Activated CD4-positive, alpha-beta T cell treated with anti-CD3 and anti-CD28 coated beads, Interleukin-2, amount 10 ng/mL, durations not matched to agents 7 days and 5 days (primary cell): Measurements from ENCODE around the gene MAMDC2. TPM values are rescaled to one million over a fixed set of nuclear protein-coding genes. Genes with fewer than 3 reads are reported as not detected.

Experiments used
- CTCF ChIA-PET: fragments of 350-600 bp; sonication (Branson Sonifier 250); formaldehyde crosslinking; loops from one replicate; lab custom pipeline; 2021; ENCODE audit warnings: antibody characterized with exemption; lab: Charles Lee
- POLR2A ChIA-PET: fragments of 350-600 bp; sonication (Branson Sonifier 250); formaldehyde crosslinking; loops from one replicate; lab custom pipeline; 2021; ENCODE audit warnings: antibody characterized with exemption; lab: Charles Lee
- DNase-seq: peaks from one replicate; pipeline ENCODE4 v3.0.0-alpha.2; 2020
- H3K27ac Mint-ChIP-seq: one replicate; pipeline ENCODE4 v1.8.0; 2021; ENCODE audit warnings: mild to moderate bottlenecking, moderate library complexity, mixed read lengths
- H3K27me3 Mint-ChIP-seq: one replicate; pipeline ENCODE4 v1.8.0; 2021; ENCODE audit warnings: mixed read lengths
- H3K36me3 Mint-ChIP-seq: one replicate; pipeline ENCODE4 v1.8.0; 2021; ENCODE audit warnings: low read depth, mixed read lengths
- H3K4me1 Mint-ChIP-seq: one replicate; pipeline ENCODE4 v1.8.0; 2021; ENCODE audit warnings: mixed read lengths
- H3K4me3 Mint-ChIP-seq: one replicate; pipeline ENCODE4 v1.8.0; 2021; ENCODE audit warnings: mild to moderate bottlenecking, moderate library complexity, mixed read lengths
- H3K9me3 Mint-ChIP-seq: one replicate; pipeline ENCODE4 v1.8.0; 2021; ENCODE audit warnings: mixed read lengths
- total RNA-seq, 2 experiments: library from RNA; stranded (reverse); gene quantifications; one replicate each; pipeline ENCODE4 v1.2.3, GENCODE V29; 2021

The MAMDC2 gene
- total RNA-seq, 2 experiments from 2014 or later, result not detected

DNA sequence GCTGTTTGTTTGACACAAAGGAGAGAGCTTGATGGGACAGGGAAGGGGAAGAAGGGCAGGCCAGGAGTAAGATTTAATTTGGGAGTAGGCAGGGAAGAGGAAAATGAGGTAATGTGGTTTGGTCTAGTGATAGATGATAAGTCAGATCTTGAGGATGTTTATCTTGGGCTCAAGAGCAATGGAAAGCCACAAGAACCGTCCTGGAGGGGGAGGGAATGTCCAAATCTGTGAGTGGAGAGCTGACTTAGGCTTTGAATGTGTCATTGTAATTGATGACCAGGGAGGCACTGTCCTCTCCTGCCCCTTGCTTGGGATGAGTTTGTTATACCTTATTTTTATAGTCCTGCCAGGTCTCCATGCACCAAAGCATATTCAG, 37.5 kb downstream of the MAMDC2 start:
- H3K27me3 Mint-ChIP-seq, result peaks cover 4% of the 10 kb centered on the region
- no peaks in the 10 kb centered on the region for H3K36me3 Mint-ChIP-seq
- no peaks in the 10 kb centered on the region for H3K4me1 Mint-ChIP-seq
- ChIA-PET CTCF (interaction anchor here (0.5 to 1.3 kb wide), 2 partner anchors 12 to 31 kb away, joined by 3 to 4 read pairs; no protein-coding TSS in a partner anchor), POLR2A (no interaction called here)
- H3K9me3 Mint-ChIP-seq, result no peaks in the 10 kb centered on the region
- no peak overlapping the region for H3K27ac Mint-ChIP-seq
- H3K4me3 Mint-ChIP-seq, result no peak overlapping the region
- no peak for DNase-seq

DNA sequence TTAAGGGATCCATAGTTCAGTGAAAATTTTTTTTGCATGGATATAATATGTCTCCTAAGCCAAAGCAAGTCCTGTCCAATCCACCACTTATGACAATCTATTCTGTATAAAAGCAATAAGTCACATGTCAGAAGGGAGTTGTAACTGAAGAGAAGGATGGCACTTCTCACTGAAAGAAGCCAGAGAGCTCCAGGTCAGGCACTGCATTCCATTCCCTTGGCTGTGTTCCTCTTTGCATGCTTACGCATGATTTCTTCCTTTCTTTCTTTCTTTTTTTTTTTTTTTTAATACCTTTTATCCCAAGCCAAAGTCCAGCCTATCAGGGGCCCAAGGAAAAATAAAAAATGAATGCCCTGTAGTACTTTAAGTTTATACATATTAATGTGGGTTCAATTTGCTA, 39.8 kb downstream of the MAMDC2 start:
- Mint-ChIP-seq H3K36me3 (no peaks in the 10 kb centered on the region), H3K9me3 (no peaks in the 10 kb centered on the region), H3K27me3 (peaks cover 4% of the 10 kb centered on the region), H3K4me1 (no peaks in the 10 kb centered on the region), H3K4me3 (no peak overlapping the region), H3K27ac (no peak overlapping the region)
- no peak for DNase-seq
- POLR2A ChIA-PET, result no interaction called here
- CTCF ChIA-PET, result interaction anchor here (0.6 kb wide), 2 partner anchors 707 to 1012 kb away, joined by 3 to 6 read pairs; no protein-coding TSS in a partner anchor

DNA sequence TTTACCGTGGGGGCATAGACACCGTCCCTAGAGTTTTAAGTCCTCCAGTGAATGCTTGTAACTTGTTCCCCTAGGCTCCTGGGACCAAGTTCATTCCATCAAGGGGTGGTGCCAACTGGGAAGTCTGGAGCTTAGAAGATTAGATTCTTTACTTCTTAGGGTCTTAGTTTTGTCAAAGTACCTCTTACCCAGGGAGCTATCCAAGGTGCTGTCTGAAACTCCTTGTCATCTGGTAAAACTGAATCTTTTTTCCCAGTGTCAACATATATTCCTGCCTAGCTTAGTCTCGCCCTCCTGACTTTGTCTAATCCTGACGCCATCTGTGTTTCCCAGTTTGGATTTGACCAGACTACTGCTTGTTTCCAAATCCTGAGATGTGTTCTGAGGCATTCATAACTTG, 41.6 kb downstream of the MAMDC2 start:
- Mint-ChIP-seq H3K27me3 (peaks cover 4% of the 10 kb centered on the region), H3K27ac (no peak overlapping the region), H3K36me3 (no peaks in the 10 kb centered on the region), H3K9me3 (no peaks in the 10 kb centered on the region), H3K4me3 (no peak overlapping the region), H3K4me1 (no peaks in the 10 kb centered on the region)
- no peak for DNase-seq
- ChIA-PET CTCF (no interaction called here), POLR2A (no interaction called here)

DNA sequence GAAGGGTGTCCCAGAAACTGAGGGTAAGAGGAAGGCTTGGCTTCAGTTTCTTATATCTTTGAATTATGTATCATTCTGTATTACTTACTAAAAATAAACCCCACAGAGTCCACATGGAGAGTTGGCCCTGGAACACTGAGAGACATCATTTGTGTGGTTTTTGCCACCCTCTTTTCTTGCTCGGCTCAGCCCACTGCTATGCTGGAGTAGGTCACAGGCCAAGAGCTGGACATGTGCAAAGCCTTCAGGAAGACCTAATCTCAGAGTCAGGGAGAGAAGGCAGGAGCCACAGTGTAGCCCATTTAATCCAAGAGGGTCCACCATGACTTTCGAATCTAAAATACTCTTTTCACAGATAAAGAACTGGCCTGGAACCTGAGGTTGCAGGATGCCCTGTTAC, 47.5 kb downstream of the MAMDC2 start:
- ChIA-PET CTCF (no interaction called here), POLR2A (no interaction called here)
- Mint-ChIP-seq H3K4me1 (no peaks in the 10 kb centered on the region), H3K27me3 (peaks cover 5% of the 10 kb centered on the region), H3K36me3 (no peaks in the 10 kb centered on the region), H3K9me3 (no peaks in the 10 kb centered on the region), H3K27ac (no peak overlapping the region), H3K4me3 (no peak overlapping the region)
- no peak for DNase-seq

DNA sequence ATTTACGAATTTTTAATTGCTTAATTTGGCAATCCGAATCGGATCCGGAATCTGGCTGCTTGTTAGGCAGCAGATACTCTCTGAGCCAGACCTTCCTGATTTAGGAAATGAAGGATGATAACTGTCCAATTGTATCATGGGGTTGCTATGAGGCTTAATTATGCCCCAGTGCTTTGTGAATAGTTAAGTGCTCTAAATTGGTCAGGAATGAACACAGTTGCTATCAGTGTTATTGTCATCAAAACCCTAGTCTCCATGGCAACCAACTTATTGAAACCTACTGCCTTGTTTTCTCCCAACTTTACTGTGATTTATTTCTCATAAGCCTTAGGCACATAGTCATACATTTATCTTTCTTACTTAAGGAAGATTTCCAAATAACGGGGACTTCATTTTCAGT, 47.9 kb downstream of the MAMDC2 start:
- H3K9me3 Mint-ChIP-seq, result no peaks in the 10 kb centered on the region
- peaks cover 5% of the 10 kb centered on the region for H3K27me3 Mint-ChIP-seq
- H3K27ac Mint-ChIP-seq, result no peak overlapping the region
- H3K4me1 Mint-ChIP-seq, result no peaks in the 10 kb centered on the region
- ChIA-PET CTCF (no interaction called here), POLR2A (no interaction called here)
- H3K36me3 Mint-ChIP-seq, result no peaks in the 10 kb centered on the region
- no peak for DNase-seq
- H3K4me3 Mint-ChIP-seq, result no peak overlapping the region

DNA sequence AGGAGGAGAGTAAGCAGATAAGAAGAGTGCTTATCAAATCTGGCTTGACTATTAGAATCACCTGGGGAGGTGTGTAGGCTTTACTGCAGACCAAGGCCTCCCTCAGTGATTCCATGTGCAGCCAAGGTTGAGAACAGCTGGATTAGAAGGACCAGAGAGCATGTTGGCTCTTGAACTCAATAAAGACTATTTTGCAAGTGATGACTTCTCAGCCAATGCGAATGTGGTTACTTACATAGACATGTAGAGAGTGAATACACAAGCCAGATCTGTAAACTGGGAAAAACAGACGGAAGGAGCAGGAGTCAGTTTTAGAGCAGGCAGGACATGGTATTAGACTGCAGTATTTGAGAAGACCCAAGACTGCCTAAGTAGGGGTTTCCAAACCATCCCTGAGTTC, 48.5 kb downstream of the MAMDC2 start:
- no peak for DNase-seq
- H3K27me3 Mint-ChIP-seq, result peaks cover 8% of the 10 kb centered on the region
- POLR2A ChIA-PET, result no interaction called here
- H3K4me1 Mint-ChIP-seq, result no peaks in the 10 kb centered on the region
- H3K27ac Mint-ChIP-seq, result no peak overlapping the region
- CTCF ChIA-PET, result no interaction called here
- no peaks in the 10 kb centered on the region for H3K36me3 Mint-ChIP-seq
- no peaks in the 10 kb centered on the region for H3K9me3 Mint-ChIP-seq
- H3K4me3 Mint-ChIP-seq, result no peak overlapping the region

DNA sequence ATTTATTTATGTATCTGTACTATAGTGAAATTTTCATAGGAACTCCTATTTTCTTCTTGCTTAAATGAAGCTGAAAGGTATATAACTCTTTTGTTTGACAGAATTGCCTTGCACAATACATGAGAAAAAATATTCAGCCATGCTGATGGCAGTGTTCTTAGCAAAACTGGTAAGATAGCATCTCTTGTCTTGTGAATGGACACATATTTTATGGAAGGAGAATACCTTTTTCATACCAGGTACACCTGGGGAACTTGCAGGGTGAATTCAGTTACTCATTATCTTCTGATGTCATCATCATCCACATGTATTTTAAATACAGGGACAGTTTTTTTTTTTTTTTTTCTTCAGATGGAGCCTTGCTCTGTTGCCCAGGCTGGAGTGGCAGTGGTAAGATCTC, 49.4 kb downstream of the MAMDC2 start:
- ChIA-PET POLR2A (no interaction called here), CTCF (interaction anchor here (0.6 kb wide), 1 partner anchor 12 kb away, joined by 4 read pairs; no protein-coding TSS in a partner anchor)

DNA sequence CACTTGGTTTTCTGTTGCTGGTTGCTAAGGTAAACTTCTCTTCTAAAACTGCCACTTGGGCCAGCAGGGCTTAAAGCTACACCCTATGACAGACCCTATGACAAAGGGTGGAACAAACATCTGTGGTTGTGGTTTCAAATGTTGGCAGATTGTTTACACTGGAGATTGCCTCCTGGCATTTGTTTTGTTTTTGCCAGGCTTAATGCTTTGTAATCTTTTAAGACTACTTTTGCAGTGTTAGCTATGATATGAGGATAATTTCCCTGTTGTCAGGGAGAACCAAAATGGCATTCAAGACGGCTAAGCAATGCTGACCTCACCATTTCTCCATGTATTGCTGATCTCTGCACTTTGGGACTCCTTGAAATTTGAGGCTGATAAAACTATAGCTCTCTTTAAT, 50.3 kb downstream of the MAMDC2 start:
- H3K4me1 Mint-ChIP-seq, result no peaks in the 10 kb centered on the region
- peaks cover 8% of the 10 kb centered on the region for H3K27me3 Mint-ChIP-seq
- CTCF ChIA-PET, result no interaction called here
- H3K36me3 Mint-ChIP-seq, result no peaks in the 10 kb centered on the region
- DNase-seq, result no peak
- POLR2A ChIA-PET, result no interaction called here
- no peak overlapping the region for H3K27ac Mint-ChIP-seq
- no peak overlapping the region for H3K4me3 Mint-ChIP-seq
- no peaks in the 10 kb centered on the region for H3K9me3 Mint-ChIP-seq

More for the DNA sequence above, 49.4 kb downstream of the MAMDC2 start:
- Mint-ChIP-seq H3K27me3 (peaks cover 8% of the 10 kb centered on the region), H3K4me3 (no peak overlapping the region), H3K9me3 (no peaks in the 10 kb centered on the region), H3K27ac (no peak overlapping the region), H3K4me1 (no peaks in the 10 kb centered on the region), H3K36me3 (no peaks in the 10 kb centered on the region)
- no peak for DNase-seq

DNA sequence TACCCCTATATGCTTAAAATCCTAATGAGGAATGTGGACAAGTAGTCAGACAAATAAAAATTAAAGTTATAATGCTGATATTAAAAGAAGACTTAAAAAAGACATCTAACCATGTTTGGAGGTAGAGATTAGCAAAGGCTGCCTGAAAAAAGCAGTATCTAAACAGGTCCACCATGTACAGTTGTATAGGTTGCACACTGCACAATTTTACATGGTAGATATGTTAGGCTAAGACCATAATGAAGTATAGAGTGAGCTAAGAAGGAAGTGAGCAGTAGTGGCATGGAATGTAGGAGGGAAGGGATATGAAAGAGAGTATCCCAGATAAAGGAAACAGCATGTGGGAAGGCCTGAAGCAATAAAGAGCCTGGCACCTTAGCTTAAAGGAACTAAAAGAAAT, 51.1 kb downstream of the MAMDC2 start:
- Mint-ChIP-seq H3K4me3 (no peak overlapping the region), H3K27me3 (peaks cover 8% of the 10 kb centered on the region), H3K4me1 (no peaks in the 10 kb centered on the region), H3K27ac (no peak overlapping the region), H3K36me3 (no peaks in the 10 kb centered on the region), H3K9me3 (no peaks in the 10 kb centered on the region)
- POLR2A ChIA-PET, result no interaction called here
- no peak for DNase-seq
- CTCF ChIA-PET, result no interaction called here

DNA sequence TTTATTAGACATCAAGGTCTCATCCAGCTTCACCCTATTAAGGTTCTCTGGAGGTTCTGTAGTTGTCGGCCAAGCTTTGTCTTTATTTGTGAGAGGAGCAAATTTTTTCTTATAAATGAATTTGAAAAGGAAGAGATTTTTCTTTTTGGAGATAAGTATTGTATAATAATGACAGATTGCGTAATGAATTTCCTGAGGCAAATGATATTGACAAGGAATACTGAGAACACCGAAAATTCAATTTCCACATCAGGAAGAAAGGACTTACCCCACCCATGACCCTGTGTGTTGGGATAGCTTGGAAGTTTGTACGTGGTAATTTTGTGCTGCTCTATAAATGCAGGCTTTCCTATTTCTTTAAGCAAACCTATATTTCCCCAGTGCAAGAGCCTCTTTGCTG, 53.5 kb downstream of the MAMDC2 start:
- DNase-seq, result no peak
- POLR2A ChIA-PET, result no interaction called here
- H3K36me3 Mint-ChIP-seq, result no peaks in the 10 kb centered on the region
- H3K27ac Mint-ChIP-seq, result no peak overlapping the region
- H3K4me3 Mint-ChIP-seq, result no peak overlapping the region
- no peaks in the 10 kb centered on the region for H3K9me3 Mint-ChIP-seq
- CTCF ChIA-PET, result no interaction called here
- peaks cover 8% of the 10 kb centered on the region for H3K27me3 Mint-ChIP-seq
- no peaks in the 10 kb centered on the region for H3K4me1 Mint-ChIP-seq

DNA sequence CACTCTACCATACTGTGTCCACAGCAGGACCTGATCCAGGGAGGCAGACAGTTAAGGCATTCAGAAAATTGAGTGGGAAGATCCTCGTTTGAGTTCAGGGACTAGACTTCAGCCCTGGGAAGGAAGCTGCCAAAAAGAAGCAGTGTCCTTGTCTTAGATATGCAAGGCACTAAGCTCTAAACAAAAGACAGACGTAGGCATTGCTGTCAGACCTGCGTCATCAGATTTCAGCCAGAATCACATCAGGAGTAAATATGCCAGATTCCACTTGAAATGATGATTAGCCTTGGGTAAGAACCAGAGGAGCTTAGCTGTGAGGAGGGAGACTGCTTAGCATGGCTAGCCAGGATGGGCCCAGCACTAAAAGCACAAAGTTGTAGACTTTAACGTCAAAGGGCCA, 56.7 kb downstream of the MAMDC2 start:
- Mint-ChIP-seq H3K4me3 (no peak overlapping the region), H3K9me3 (no peaks in the 10 kb centered on the region), H3K36me3 (no peaks in the 10 kb centered on the region), H3K27ac (no peak overlapping the region), H3K27me3 (peaks cover 9% of the 10 kb centered on the region), H3K4me1 (no peaks in the 10 kb centered on the region)
- no peak for DNase-seq
- ChIA-PET POLR2A (no interaction called here), CTCF (no interaction called here)

DNA sequence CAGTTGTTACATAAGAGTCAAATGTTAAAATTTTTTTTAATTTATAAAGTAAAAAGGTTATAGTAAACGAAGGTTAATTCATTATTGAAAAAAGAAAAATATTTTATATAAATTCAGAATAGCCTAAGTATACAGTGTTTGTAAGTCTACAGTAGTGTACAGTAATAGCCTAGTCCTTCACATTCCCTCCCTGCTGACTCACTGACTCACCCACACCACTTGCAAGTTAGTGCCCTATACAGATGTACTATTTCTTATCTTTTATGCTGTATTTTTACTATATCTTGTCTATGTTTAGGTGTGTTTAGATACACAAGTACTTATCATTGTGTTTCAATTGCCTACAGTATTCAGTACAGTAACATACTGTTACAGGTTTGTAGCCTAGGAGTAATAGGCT, 57.6 kb downstream of the MAMDC2 start:
- peaks cover 7% of the 10 kb centered on the region for H3K27me3 Mint-ChIP-seq
- H3K27ac Mint-ChIP-seq, result no peak overlapping the region
- H3K36me3 Mint-ChIP-seq, result no peaks in the 10 kb centered on the region
- H3K9me3 Mint-ChIP-seq, result no peaks in the 10 kb centered on the region
- POLR2A ChIA-PET, result no interaction called here
- DNase-seq, result no peak
- no peak overlapping the region for H3K4me3 Mint-ChIP-seq
- CTCF ChIA-PET, result no interaction called here
- no peaks in the 10 kb centered on the region for H3K4me1 Mint-ChIP-seq

DNA sequence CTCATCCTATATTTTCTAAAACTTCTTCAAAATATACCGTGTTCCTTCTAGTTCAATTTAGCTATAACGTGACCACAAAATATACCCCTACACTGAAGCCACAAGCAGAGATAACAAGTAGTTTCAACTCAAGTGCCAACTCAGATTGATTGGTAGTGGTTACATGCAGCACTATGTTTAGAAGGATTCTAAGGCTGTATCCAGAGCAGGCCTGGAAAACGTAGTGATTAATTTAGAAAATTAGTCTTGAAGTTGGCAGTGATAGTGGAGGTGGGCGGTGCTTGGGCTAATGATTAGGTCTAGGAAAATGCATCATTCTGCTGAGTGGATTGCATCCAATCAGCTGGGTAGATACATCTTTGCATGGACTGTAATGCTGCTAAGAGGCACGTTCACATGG, 61.5 kb downstream of the MAMDC2 start:
- ChIA-PET CTCF (no interaction called here), POLR2A (no interaction called here)
- peaks cover 9% of the 10 kb centered on the region for H3K27me3 Mint-ChIP-seq
- no peak overlapping the region for H3K27ac Mint-ChIP-seq
- no peaks in the 10 kb centered on the region for H3K9me3 Mint-ChIP-seq
- no peak for DNase-seq
- no peaks in the 10 kb centered on the region for H3K36me3 Mint-ChIP-seq
- no peaks in the 10 kb centered on the region for H3K4me1 Mint-ChIP-seq
- no peak overlapping the region for H3K4me3 Mint-ChIP-seq

DNA sequence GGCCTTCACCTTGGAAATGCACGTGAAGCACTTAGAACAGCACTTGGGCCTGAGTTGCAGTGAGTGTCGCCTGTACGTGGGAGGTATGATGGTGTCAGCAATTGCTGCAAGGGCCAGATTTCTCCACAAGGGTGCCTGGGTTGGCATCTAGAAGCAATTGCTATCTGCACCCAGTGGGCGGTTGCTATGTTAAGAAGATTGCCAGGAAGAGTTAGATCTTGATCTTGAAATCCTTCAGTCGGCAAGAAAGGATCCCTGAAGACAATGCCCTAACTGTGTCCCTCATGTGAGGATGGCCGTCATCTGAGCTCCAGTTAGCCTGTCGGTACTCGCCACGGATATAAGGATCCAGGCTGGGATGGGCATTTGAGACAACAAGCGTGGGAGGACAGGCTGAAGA, 62.9 kb downstream of the MAMDC2 start:
- Mint-ChIP-seq H3K4me3 (no peak overlapping the region), H3K4me1 (no peaks in the 10 kb centered on the region), H3K36me3 (no peaks in the 10 kb centered on the region), H3K27ac (no peak overlapping the region), H3K27me3 (peaks cover 13% of the 10 kb centered on the region), H3K9me3 (no peaks in the 10 kb centered on the region)
- ChIA-PET POLR2A (no interaction called here), CTCF (no interaction called here)
- no peak for DNase-seq
